Gastroesophageal sphincter (tissue), 4 donors: Measurements from ENCODE around the gene WIPF2. TPM values are rescaled to one million over a fixed set of nuclear protein-coding genes. Genes with fewer than 3 reads are reported as not detected.
A peak's percentile ranks its signal among the peaks of the same experiment; 100 is the strongest.

Experiments
- ATAC-seq: fragments of 150-250 bp; one replicate; pipeline ENCODE4 v1.9.1; 2016; ENCODE audit warnings: mild to moderate bottlenecking, moderate library complexity
- H3K27ac ChIP-seq, 4 donors: fragments of 200-600 bp; sonication (generic) in 3 of 4; 1 replicate in 3 of 4; 2 replicates in 1 of 4; pipeline ENCODE4 v1.5.1; 2016 to 2019
- H3K27me3 ChIP-seq: fragments of 200-600 bp; sonication (generic); one replicate; pipeline ENCODE4 v1.5.1; 2019
- H3K36me3 ChIP-seq, 2 donors: fragments of 200-600 bp; sonication (generic); one replicate each; pipeline ENCODE4 v1.5.1; 2019; ENCODE audit warnings: control low read depth in 1 of 2
- H3K4me1 ChIP-seq, 3 donors: fragments of 200-600 bp; sonication (generic); 1 replicate in 2 of 3; 2 replicates in 1 of 3; pipeline ENCODE4 v1.5.1; 2016 to 2019; ENCODE audit warnings: control low read depth in 2 of 3
- H3K4me3 ChIP-seq, 2 donors: fragments of 200-600 bp; sonication (generic); one replicate each; pipeline ENCODE4 v1.5.1; 2019; ENCODE audit warnings: mild to moderate bottlenecking in 1 of 2, moderate library complexity in 1 of 2
- H3K9me3 ChIP-seq, 3 donors: fragments of 200-600 bp; sonication (generic); one replicate each; pipeline ENCODE4 v1.5.1; 2017 to 2019; ENCODE audit warnings: control low read depth in 2 of 3
- EP300 ChIP-seq: sonication (generic); formaldehyde crosslinking; IDR thresholded peaks from one replicate; pipeline ENCODE4 v1.6.1; 2017; ENCODE audit warnings: antibody characterized with exemption, mild to moderate bottlenecking
- POLR2A ChIP-seq, 2 donors: fragments of 450-650 bp; IDR thresholded peaks; one replicate each; pipeline ENCODE4 v1.6.1; 2017; ENCODE audit warnings: antibody characterized with exemption in 2 of 2, mild to moderate bottlenecking in 2 of 2, moderate library complexity in 1 of 2
- POLR2AphosphoS5 ChIP-seq: sonication (generic); formaldehyde crosslinking; IDR thresholded peaks from one replicate; pipeline ENCODE4 v1.6.1; 2017; ENCODE audit warnings: antibody characterized with exemption
- WGBS, 2 donors: methylation state at CpG; one replicate each; pipeline ENCODE4 v1.1.5; 2018; ENCODE audit warnings: low coverage in 1 of 2; 5-methylcytosine and 5-hydroxymethylcytosine counted together
- total RNA-seq, 4 donors: library from RNA; depleted of rRNA; stranded (reverse); fragments of >200 nt; gene quantifications; one replicate each; pipeline ENCODE4 v1.1.0, GENCODE V29; 2016
- TF ChIP-seq, protein P1 (sequence below), 4 experiments: fragments of 200-600 bp in 2 of 4; fragments of 450-650 bp in 2 of 4; sonication (generic) in 1 of 4; IDR thresholded peaks; one replicate each; pipeline ENCODE4 v1.5.1; 2017 to 2019; ENCODE audit warnings: antibody characterized with exemption in 4 of 4, mild to moderate bottlenecking in 2 of 4, moderate library complexity in 2 of 4

Gene WIPF2
- total RNA-seq, 4 donors from 2014 or later: 10.2 to 18.2 (median 13.5) TPM

DNA sequence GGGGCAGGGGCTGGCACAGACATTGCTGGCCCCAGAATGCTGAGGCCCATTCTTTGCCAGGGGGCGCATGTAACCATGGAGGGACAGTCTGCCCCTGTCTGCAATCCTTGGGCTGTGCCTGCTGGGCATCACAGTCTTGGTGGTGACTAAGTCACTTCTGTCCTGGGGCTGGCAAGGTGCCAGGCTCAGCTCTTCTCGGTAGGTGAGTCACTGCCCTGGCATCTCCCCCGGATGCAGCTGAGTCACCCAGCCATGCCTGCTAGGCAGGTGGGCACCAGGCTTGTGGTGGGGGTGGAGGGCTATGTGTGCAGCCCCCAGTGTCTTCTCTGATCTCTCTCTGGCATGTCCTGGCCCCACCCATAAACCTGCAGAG, 95.5 kb downstream of the WIPF2 start:
- no CpG with 5 or more reads among the region's 3 CpGs for WGBS, 2 donors
- H3K36me3 ChIP-seq: no peaks in the 10 kb centered on the region
- H3K9me3 ChIP-seq: no peaks in the 10 kb centered on the region
- no peak for TF ChIP-seq POLR2A (IDR thresholded peaks at IDR 0.05)
- TF ChIP-seq POLR2AphosphoS5: peak; percentile 92
- H3K27me3 ChIP-seq: no peaks in the 10 kb centered on the region
- ATAC-seq: peak; percentile 31
- H3K27ac ChIP-seq: peak overlapping the region in 3 of 4 donors; percentile 83 to 97 (median 91)
- no peak overlapping the region for H3K4me3 ChIP-seq
- H3K4me1 ChIP-seq: peaks cover 19 to 95% (median 75%) of the 10 kb centered on the region in 3 donors

DNA sequence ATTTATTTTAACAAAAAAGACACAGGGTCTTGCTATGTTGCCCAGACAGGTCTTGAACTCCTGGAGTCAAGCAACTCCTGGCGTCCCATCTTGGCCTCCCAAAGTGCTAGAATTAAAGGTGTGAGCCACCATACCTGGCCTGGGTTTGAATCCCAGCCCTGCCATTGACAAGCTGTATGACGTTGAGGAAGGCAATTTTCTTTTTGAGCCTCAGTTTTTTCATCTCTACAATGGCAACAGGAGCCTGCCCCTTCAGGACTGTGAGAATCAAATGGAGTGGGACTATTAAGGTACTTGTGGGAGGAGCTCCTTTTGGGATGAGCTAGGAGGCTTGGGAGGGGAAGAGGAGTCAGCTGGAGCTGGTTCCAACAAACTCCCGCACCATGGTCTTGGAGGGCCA, 96.1 kb downstream of the WIPF2 start:
- TF ChIP-seq, protein P1, sequence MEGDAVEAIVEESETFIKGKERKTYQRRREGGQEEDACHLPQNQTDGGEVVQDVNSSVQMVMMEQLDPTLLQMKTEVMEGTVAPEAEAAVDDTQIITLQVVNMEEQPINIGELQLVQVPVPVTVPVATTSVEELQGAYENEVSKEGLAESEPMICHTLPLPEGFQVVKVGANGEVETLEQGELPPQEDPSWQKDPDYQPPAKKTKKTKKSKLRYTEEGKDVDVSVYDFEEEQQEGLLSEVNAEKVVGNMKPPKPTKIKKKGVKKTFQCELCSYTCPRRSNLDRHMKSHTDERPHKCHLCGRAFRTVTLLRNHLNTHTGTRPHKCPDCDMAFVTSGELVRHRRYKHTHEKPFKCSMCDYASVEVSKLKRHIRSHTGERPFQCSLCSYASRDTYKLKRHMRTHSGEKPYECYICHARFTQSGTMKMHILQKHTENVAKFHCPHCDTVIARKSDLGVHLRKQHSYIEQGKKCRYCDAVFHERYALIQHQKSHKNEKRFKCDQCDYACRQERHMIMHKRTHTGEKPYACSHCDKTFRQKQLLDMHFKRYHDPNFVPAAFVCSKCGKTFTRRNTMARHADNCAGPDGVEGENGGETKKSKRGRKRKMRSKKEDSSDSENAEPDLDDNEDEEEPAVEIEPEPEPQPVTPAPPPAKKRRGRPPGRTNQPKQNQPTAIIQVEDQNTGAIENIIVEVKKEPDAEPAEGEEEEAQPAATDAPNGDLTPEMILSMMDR (IDR thresholded peaks at IDR 0.05): no peak
- no peak for TF ChIP-seq POLR2AphosphoS5
- no peak for TF ChIP-seq EP300
- TF ChIP-seq POLR2A (IDR thresholded peaks at IDR 0.05): no peak
- no peak for ATAC-seq
- no peaks in the 10 kb centered on the region for H3K36me3 ChIP-seq
- WGBS, 2 donors: 84 to 89% methylated on average over 2 to 3 of the region's 3 CpGs
- H3K4me1 ChIP-seq: peaks cover 15 to 95% (median 75%) of the 10 kb centered on the region in 3 donors
- H3K27me3 ChIP-seq: no peaks in the 10 kb centered on the region
- H3K9me3 ChIP-seq: no peaks in the 10 kb centered on the region
- H3K4me3 ChIP-seq: no peak overlapping the region
- peak overlapping the region in 3 of 4 donors; percentile 91 to 97 (median 91) for H3K27ac ChIP-seq

DNA sequence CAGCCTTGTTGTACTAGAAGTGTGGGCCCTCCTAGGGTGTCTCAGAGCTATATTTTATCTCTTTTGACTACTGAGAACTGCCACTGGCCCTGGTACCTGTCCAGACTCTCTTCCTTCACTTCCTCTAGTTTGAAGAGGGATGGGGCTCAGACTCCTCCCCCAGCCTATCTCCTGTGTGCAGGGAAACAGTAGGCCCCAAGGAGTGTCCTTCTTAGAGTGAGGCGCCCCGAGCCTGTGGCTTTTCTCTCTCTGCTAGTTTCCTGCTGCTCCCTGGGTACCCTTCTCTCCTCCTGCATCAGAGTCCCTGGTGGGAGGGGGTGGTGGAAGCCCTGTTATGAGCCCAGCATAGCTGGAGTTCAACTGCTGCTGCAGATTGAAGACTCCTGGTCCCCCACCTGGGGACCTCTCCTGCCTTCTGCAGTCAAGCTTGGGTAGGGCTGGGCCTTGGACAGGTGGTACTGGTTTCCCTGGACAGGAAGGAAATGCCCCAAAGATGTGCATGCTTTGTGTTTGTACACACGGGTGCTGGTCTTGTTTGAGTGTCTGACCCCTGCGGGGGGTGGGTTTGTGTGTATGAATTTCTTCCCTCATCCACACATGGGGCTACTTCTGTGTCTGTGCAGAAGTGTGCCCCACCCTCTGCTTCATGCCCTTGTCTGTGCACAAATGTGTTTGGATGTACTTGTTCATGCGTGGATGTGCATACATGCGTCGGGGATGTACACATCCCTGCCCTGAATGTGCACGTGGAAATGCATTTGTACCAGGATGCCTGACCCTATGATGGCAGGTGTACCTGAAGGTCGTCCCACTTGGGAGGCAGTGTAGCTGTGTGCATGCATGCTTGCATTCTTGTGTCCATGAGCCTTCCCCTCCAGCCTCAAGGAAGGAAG, 96.8 kb downstream of the WIPF2 start:
- Histone ChIP-seq H3K9me3 (no peaks in the 10 kb centered on the region), H3K27me3 (no peaks in the 10 kb centered on the region), H3K36me3 (no peaks in the 10 kb centered on the region), H3K4me3 (peak overlapping the region in 1 of 2 donors; percentile 98), H3K4me1 (peaks cover 11 to 95% (median 75%) of the 10 kb centered on the region in 3 donors), H3K27ac (peak overlapping the region; percentile 61 to 97 (median 91))
- TF ChIP-seq POLR2AphosphoS5 (no peak), EP300 (no peak), POLR2A (IDR thresholded peaks at IDR 0.05) (no peak)
- TF ChIP-seq, protein P1 (IDR thresholded peaks at IDR 0.05): no peak
- ATAC-seq: no peak
- WGBS, 2 donors: 39% methylated on average over 2 to 7 of the region's 9 CpGs

DNA sequence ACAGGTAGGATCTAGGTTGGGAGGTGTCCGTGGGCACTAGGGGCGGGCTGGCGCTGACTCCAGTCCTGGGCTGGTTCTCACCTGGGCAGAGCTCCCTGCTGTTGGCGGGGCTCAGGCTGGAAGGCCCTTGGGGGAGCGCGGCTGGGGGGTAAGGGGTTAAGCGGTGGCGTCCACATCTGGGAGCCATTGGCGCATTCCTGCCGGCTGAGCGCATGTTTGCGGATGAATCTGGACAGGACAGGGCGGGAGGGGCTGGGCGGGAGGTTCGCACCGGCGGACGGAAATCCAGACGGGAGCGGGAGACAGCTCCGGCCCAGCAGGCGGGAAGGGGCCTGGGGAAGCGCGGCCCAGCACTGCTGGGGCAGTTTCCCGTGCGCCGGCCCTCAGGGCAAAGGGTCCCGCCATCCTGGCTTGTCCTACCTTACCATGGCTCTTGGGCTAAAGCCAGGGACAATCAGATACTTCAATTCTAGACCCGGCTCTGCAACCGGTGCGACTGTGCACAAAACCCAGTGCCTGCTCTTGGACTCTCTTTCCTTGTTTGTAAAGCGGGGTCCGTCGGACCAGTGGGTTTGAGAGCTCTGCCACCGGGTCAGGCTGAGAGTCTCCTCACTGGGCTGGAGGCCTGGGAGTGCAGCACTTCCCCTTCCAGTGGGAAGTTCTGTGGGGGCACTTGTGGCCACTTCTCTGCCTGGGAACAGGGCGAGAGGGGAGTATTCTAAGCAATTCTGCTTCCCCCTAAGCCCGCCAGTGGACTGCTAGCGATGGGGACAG, 97.7 kb downstream of the WIPF2 start:
- Histone ChIP-seq H3K4me3 (peak overlapping the region in 1 of 2 donors; percentile 98), H3K9me3 (no peaks in the 10 kb centered on the region), H3K27me3 (no peaks in the 10 kb centered on the region), H3K27ac (peak overlapping the region; percentile 61 to 97 (median 91)), H3K4me1 (peaks cover 8 to 95% (median 73%) of the 10 kb centered on the region in 3 donors), H3K36me3 (no peaks in the 10 kb centered on the region)
- WGBS, 2 donors: 0 to 30% methylated on average over 2 to 4 of the region's 38 CpGs
- peak; percentile 45 for ATAC-seq
- TF ChIP-seq, protein P1 (IDR thresholded peaks at IDR 0.05): peak in 2 of 4 experiments; percentile 11 to 18
- no peak for TF ChIP-seq POLR2A (IDR thresholded peaks at IDR 0.05)
- no peak for TF ChIP-seq EP300
- TF ChIP-seq POLR2AphosphoS5: peak; percentile 63

DNA sequence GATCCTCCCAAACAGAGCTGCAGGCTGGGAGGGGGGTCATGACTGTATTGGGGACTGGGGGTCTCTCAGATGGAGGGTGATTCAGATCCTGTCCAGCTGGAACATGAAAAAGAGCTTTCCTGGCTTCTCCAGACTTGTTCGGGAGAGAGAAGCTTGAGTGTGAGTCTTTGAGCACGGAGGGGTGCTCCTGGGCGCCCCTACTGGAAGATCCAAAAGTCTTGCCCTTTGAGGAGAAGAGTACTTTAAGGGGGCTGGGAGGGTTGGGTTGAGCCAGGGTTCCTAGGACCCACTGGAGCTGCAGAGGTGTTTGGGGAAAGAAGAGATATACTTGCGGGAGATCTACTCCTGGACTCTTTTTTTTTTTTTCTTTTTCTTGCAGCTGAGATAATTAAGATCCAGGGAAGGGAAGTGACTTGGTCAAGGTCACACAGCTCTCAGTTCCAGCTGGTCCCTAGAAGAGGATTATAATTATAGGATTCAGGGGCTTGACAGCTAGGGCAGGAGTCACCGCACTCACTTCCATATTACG, 98.3 kb downstream of the WIPF2 start:
- Histone ChIP-seq H3K9me3 (no peaks in the 10 kb centered on the region), H3K36me3 (no peaks in the 10 kb centered on the region), H3K27ac (peak overlapping the region; percentile 61 to 97 (median 91)), H3K4me3 (peak overlapping the region; percentile 67 to 98), H3K4me1 (peaks cover 3 to 95% (median 73%) of the 10 kb centered on the region in 3 donors), H3K27me3 (no peaks in the 10 kb centered on the region)
- WGBS, 2 donors: 0 to 7% methylated on average over 2 to 5 of the region's 6 CpGs
- no peak for TF ChIP-seq POLR2A (IDR thresholded peaks at IDR 0.05)
- no peak for TF ChIP-seq EP300
- TF ChIP-seq POLR2AphosphoS5: no peak
- TF ChIP-seq, protein P1 (IDR thresholded peaks at IDR 0.05): peak in 3 of 4 experiments; percentile 30 to 59 (median 47)
- no peak for ATAC-seq
